ENCODE data around the gene MEX3D.
"Not testable (repeated sequence)": the region's sequence is repeated elsewhere in the genome, so short reads cannot be mapped to it uniquely, and the experiment has no call there.

Gene MEX3D

GRCh38 chr19:1522838-1523237, 45.3 kb downstream of the MEX3D start:
- TF ChIP-seq, protein P1, sequence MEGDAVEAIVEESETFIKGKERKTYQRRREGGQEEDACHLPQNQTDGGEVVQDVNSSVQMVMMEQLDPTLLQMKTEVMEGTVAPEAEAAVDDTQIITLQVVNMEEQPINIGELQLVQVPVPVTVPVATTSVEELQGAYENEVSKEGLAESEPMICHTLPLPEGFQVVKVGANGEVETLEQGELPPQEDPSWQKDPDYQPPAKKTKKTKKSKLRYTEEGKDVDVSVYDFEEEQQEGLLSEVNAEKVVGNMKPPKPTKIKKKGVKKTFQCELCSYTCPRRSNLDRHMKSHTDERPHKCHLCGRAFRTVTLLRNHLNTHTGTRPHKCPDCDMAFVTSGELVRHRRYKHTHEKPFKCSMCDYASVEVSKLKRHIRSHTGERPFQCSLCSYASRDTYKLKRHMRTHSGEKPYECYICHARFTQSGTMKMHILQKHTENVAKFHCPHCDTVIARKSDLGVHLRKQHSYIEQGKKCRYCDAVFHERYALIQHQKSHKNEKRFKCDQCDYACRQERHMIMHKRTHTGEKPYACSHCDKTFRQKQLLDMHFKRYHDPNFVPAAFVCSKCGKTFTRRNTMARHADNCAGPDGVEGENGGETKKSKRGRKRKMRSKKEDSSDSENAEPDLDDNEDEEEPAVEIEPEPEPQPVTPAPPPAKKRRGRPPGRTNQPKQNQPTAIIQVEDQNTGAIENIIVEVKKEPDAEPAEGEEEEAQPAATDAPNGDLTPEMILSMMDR (IDR thresholded peaks at IDR 0.05) = no peak
- no peak overlapping the region for H3K27ac ChIP-seq
- H3K4me3 ChIP-seq = no peak overlapping the region
- DNase-seq (ENCODE audit: low spot score) = no peak

GRCh38 chr19:1522061-1522460, 46.1 kb downstream of the MEX3D start:
- H3K27ac ChIP-seq = no peak overlapping the region

DNA sequence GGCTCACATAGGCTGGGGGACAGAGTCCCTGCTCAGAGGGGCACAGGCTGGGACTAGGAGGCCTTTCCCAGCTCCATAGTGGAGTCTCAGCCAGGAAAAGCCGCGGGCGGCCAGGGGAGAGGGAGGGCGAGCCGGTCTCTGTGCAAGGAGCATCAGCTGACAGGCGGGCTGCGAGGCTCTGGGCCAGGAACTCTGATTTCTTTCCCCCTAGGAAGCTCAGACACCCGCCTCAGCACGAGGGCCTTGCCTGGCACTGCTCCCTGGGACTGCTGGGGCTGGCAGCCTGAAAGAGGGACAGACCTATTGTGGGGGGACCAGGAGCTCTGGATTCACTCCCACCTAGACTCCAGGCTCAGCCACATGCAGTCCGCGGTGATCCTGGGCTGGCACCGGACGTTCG, 46.5 kb downstream of the MEX3D start:
- no peak for DNase-seq (ENCODE audit: low spot score)
- TF ChIP-seq, protein P1 (IDR thresholded peaks at IDR 0.05) = no peak
- Histone ChIP-seq H3K27ac (no peak overlapping the region), H3K4me3 (no peak overlapping the region)

More at GRCh38 chr19:1522061-1522460, 46.1 kb downstream of the MEX3D start:
- H3K4me3 ChIP-seq = no peak overlapping the region
- DNase-seq (ENCODE audit: low spot score) = no peak
- TF ChIP-seq, protein P1 (IDR thresholded peaks at IDR 0.05) = no peak

- H3K4me3 ChIP-seq = no peak overlapping the region
- TF ChIP-seq, protein P1 (IDR thresholded peaks at IDR 0.05) = no peak
- no peak for DNase-seq (ENCODE audit: low spot score)
These were observed 47.8 kb downstream of the MEX3D start for GRCh38 chr19:1520203-1520780.

GRCh38 chr19:1519802-1520201, 48.3 kb downstream of the MEX3D start:
- not testable (repeated sequence) for H3K4me3 ChIP-seq; DNase-seq (ENCODE audit: low spot score); H3K27ac ChIP-seq

More at GRCh38 chr19:1520203-1520780, 47.8 kb downstream of the MEX3D start:
- H3K27ac ChIP-seq = no peak overlapping the region

DNA sequence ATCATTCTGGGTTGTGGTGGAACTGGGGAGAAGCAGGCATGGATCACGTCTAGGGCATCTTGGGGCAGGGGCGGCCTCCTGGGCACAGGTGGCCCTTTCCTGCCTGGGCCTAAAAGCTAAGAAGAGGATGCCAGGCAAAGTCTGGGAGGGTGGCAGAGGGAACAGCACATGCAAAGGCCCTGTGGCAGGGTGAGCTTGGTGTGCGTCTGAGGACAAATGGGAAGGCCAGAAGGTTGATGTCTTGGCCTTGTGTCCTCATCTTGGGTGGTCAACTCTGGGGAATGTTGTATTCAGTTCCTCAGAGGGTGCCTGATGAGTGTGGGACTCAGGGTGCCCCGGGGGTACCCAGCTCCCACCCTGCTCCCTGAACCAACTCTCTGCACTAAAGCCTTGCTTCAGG, 49.7 kb downstream of the MEX3D start:
- TF ChIP-seq, protein P1 (IDR thresholded peaks at IDR 0.05) = no peak
- no peak for DNase-seq (ENCODE audit: low spot score)
- no peak overlapping the region for H3K27ac ChIP-seq
- no peak overlapping the region for H3K4me3 ChIP-seq

DNA sequence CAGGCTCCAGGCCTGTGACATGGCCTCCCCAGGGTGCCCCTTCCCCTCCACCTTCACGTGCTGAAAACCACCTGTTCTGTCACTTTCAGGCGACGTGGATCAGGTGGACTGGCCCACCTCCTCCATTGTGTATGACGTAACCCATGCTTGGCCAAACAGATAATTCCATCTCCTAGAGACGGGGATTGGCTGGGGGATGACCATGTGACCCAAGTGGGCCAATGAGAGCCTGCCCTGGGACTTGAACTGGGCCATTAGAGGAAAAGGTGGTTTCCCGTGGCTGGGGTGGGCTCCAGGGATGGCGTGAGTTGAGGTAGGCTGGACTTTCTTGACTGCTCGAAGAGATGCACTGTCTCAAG, 51.8 kb downstream of the MEX3D start:
- no peak for DNase-seq (ENCODE audit: low spot score)
- no peak overlapping the region for H3K4me3 ChIP-seq
- H3K27ac ChIP-seq = no peak overlapping the region
- TF ChIP-seq, protein P1 (IDR thresholded peaks at IDR 0.05) = no peak

Measured in coronary artery (tissue), 2 donors.